ENCODE measurements around the gene COQ5.

The COQ5 gene

DNA sequence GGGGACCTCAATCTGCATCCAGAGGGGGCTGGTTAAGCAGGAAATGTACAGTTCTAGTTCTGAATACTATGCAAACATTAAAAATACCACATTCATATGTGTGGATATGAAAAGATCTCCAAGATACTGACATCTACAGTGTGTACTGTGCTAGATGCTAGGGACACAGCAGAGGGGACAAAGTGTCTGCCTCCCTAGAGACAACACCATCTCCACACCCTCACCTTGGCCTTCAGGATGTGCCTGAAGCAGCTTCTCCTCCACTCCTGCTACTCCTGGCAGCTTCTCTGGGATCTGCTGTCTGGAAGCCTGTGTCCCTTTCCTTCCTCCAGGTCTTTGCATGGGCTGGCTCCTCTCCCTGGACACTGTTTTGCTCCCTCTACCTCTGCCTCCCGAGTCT, 48.7 kb downstream of the COQ5 start:
- no peak for DNase-seq

DNA sequence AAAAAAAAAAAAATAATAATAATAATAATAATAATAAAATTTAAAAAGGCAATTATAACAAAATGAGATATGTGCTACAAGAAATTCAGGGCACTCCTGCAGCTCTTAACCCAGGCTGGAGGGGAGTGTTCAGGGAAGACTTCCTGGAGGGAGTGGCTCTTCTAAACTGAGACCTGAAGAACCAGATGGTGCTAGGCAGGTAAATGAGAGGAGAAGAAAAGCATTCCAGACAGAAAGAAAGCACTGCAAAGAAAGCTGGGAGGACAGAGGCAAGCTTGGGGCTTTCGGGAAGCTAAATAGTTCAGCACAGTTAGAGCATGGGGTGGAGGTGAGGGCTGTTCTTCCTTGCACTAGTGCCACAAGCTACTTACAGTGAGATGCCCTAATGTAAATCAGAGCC, 49.5 kb downstream of the COQ5 start:
- DNase-seq: no peak

DNA sequence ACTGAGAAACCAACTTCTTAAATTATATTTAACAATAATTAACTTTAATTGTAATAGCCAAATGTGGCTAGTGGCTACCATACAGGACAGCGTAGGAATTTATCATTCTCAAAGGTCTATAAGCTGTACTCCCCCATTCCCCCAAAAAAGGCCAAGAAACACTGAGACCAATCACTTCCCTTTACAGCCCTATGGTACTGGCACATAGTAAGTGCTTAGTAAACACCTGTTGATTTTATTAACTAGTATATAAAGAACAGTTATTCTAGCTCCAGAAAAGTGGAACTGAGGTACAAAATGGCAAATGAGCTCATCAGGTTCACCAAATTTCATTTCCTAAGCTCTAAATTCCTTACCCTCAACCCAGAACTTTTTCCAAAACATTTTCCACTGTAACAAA, 53.3 kb downstream of the COQ5 start:
- no peak for DNase-seq

DNA sequence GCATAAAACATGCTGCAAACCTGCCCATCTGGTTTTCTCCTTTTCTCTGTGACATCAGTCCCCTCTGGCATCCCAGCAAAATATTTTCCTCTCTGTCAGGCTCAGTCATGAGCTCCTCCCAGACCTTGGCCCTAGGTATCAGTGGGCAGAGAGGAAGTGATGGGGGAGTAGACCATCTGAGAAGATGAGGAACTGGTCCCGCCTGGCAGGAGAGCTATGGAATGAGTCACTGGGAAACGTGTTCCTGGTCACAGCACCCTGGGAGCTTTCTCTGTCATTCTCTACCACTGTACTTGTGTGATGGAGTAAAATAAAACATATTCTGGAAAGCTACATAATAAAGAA, 54.4 kb downstream of the COQ5 start:
- no peak for DNase-seq

DNA sequence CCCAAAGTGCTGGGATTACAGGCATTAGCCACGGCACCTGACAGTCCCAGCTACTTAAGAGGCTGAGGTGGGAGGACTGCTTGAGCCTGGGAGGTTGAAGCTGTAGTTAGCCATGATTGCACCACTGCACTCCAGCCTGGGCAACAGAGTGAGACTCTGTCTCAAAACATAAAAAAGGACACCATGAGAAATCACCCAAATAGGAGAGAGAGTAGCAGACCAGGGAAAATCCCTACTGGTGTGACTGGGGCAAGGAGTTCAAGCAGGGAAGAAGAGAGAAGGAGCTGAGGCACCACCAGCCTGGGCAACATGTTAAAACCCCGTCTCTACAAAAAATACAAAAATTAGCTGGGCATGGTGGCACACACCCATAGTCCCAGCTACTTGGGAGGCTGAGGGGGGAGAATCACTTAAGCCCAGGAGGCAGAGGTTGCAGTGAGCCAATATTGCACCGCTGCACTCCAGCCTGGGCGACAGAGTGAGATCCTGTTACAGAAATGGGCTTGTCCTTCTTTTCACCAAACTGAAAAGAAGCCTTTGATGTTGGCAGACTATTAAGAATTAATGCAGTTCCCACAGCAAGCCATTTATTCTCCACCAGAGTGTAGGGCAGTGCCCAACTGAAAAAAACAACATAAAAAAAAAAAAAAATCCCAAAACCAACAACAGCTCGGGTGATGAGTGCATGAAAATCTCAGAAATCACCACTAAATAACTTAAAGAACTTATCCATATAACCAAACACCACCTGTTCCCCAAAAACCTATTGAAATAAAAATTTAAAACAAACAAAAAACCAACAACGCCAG, 54.9 kb downstream of the COQ5 start:
- no peak for DNase-seq

DNA sequence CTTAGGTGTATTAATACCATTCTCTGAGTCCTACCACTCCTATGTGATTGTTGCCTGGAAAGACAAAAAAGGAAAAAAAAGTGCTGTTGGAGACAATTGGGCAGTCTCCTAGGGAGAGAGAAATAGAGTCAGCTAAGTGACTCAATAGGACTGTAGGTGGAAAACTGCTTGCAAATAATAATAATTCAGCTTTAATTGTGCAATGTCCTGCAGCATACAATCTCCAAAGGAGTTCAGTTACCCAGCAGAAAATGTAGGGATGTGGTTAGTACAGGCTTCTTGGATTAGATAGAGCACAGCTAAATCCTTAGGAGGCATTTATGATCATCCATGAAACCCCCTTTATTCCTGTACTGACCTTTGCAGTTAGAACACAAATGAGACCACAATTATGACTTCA, 56.4 kb downstream of the COQ5 start:
- no peak for DNase-seq

DNA sequence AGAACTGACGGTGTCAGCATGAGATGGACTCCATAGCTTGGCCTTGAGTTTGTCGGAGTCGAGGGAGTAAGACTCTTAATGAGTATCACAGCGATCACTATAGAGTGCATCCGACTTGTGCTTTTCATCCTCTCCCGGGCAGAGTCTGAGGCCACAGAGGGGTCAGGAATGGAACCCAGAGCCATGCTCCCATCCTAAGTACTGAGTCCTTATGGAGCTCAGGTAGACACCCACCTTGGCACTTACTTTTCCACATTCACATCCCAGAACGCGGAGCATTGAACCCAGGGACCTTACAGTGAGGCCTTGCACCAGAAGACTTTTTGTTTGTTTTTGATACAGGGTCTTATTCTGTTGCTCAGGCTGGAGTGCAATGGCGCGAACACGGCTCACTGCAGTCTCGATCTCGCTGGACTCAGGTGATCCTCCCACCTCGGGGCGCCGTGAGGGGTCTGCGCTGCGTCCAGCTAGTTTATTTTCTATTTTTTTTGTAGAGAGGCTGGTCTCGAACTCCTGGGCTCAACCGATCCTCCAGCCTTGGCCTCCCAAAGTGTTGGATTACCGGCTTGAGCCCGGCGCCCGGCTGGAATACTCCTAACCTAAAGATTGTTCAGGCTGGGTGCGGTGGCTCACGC, 58.7 kb downstream of the COQ5 start:
- DNase-seq: no peak

DNA sequence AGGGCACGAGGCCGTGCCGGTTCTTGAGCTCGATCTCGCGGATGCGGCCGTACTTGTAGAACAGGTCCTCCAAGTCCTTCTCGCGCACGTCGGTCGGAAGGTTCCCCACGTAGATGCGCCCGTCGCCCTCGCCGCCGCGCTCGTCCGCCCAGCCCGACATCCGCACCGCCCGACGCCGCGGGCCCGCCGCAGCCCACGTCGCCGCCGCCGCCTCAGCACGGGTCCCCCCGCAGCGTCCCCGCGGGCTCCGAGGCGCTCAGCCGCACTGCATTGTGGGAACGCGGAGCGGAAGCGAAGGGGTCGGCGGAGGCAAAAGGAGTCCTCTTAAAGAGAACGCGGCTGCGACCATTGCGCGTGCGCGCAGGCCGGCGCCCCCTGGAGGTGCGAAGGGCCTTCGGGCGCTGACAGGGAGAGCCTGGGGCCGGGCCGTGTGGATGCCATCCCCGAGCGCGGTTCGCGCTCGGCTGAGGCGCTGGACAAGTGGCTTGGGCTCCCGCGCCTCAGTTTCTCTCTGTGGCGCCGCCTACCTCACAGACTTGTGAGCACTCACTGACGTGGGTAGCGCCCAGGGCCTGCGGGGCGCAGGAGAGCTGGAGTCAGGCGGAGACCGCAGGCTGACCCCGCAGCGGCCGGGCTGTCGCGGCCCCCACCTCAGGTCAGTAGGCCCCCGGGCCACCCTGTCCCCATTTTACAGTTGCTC, 59.4 kb downstream of the COQ5 start, which contains the start of gene SRSF9:
TSS of gene SRSF9 (minus strand) at position 299 of the 700 bp plus-strand sequence. CDS start at position 160, 139 bp downstream.
- DNase-seq: peak; percentile 96

DNA sequence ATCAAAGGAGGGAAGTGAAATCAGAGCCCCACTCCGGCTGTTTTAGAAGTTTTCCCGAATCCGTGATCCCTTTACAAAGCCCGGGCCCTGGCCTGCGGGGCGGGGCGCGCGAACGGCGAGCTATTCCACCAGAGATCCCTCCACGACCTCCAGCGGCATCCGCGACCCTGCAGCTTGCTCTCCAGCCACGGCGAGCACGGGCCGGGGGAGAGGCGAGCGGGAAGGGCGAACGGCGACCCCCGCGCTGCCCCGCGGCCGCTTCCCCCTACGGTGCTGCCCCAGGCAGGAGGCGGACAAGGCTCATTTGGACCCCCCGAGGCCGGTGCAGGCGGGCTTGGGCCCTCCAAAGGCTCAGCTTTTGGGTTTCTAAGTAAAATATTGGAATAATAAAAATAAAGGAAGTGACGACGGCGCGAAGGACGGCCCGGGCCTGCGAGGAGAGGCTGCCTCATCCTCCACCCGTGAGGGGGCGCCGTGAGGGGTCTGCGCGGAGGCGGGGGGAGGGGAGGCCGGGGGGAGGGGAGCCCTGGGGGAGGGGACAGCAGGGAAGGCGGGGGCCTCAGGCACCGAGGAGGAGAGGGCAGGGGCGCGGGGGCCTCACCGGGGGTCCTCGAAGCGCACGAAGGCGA, 60.0 kb downstream of the COQ5 start:
- DNase-seq: peak; percentile 25 to 28

DNA sequence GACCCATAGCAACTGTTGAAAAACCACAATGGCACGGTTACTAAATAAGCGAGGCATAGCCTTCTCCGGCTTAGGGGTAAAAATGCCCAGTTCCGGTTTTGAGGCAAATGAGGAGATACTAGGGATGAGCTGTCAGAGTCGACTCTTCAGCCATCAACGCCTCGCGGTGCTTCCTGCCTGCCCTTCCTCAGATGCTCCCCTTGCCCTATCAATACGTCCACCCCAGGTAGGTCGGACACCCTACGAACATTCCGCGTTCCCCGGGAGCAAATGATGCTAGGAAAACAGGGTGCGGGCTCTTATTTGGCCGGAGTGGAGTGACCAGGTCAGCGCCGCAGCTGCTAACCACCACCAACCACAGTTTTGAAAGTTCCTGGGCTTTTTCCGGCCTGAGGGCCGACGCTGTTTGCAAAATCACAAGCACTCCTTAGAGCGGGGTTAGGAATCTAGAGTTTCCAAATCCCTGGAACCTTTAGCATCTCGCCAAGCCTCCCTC, 60.6 kb downstream of the COQ5 start:
- peak; percentile 31 to 41 for DNase-seq

DNA sequence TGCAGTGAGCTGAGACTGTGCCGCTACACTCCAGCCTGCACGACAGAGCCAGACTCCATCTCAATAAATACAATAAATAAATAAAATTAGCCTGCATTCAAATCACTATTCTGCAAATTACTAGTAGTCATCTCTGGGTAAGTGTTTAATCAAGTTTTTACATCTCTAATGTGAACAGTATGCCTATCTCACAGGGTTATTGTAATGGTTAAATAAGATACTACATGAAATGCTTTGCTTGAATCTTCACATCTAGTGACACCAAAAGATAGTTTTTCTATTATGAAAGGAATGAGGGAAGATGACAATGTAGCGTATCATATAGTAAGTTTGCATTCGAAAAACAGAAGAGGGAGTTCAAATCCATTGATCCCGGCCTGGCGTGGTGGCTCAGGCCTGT, 61.5 kb downstream of the COQ5 start:
- no peak for DNase-seq

DNA sequence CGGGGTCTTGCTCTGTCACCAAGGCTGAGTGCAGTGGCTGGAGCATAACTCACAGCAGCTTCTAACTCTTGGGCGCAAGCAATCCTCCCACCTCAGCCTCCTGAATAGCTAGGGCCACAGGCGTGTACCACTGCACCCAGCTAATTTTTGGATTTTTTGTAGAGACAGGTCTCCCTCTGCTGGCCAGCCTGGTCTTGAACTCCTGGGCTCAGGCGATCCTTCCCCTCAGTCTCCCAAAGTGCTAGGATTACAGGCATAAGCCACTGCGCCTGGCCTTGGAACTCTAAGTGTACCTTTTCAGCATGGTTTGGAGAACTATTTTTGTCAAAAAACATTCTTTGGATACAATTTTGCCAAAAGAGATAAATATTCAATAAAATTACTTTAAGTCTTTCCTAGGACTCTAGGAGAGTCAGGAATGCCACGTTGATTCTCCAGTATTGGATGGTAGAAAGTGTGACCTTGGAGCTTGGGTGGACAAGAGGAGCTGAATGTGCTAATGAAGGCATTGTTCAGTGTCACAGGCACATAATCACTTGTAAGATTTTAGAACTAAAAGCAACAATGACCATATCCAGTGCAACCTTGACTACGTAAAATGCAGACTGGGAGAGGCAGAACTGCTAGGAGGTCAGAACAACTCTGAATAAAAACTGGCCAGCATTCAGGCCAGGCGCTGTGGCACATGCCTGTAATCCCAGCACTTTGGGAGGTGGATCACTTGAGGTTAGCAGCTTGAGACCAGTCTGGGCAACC, 62.2 kb downstream of the COQ5 start:
- DNase-seq: peak; percentile 44 to 55

DNA sequence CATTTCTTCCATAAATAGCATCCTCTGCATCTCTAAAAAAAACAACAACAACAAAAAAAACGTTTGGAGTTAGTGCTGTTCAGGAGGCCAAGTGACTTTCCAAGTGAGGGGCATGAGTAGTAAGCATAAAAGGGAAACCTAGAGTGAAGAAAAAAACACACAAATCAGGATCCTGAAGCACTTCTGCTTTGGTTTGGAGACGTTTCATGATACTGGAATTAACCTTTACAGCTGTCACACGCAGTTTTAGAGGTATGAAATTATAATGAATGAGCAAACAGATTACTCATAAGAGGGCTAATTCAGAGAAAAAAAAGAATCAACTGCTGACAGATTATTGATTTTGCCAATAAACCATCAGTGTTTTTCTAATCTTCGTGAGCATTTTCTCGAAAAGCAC, 63.2 kb downstream of the COQ5 start:
- DNase-seq: no peak

DNA sequence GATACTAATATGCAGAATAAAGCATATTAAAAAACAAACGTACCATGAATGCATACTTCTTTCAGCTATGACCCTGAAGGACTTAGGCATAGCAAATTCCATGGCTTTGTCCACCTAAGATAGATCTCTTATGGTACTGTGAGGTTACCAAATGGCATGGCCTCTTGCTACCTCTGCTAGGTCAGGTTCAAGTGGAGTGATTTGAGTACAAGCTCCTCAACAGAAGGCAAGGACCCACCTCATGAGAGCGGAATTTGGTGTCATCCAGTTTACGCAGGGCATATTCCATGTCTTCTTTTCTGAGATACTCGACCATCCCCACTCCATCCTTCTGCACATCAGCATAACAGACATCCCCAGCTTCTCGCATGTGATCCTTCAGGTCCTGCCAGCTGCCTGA, 65.2 kb downstream of the COQ5 start:
- no peak for DNase-seq

DNA sequence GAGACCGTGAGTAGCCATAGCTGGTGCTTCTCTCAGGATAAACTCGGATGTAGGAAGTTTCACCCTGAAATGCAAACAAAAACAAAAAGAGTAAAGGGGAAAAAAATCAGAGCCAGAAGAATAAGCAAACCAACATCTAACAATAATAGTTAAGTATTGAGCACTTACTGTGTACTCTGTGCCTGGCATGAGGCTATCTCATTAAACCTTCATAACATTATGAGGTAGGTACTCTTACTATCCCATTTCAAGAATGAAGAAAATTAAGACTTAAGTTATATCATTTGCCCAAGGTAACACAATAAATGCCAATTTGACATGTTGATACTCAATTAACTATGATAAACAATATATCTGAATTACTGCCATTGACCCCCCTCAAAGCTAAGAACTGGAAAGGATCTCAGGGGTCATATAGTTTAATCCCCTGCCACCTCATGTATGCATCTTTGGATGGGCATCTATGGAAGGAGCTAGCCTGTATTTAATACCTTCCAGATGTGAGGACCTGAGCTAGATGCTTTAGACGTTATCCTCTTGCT, 66.8 kb downstream of the COQ5 start:
- DNase-seq: no peak

DNA sequence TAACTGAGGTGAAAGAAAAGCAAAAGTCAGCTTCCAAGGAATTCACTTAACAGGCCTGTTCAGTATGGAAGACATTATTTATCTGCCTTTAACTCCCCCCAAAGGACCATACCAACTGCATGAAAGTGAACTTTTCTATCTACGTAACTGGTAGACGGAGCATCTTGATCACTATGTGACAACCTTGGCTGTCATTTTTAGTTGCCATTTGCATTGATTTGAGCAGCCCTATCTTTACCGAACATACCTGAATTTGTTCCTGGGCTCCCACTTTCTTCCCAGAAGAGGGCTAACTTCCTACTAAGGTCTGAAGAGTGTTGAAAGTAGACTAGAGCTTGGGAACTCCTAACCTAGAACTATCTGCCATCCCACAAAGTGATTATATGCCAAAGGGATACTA, 68.8 kb downstream of the COQ5 start:
- no peak for DNase-seq

DNA sequence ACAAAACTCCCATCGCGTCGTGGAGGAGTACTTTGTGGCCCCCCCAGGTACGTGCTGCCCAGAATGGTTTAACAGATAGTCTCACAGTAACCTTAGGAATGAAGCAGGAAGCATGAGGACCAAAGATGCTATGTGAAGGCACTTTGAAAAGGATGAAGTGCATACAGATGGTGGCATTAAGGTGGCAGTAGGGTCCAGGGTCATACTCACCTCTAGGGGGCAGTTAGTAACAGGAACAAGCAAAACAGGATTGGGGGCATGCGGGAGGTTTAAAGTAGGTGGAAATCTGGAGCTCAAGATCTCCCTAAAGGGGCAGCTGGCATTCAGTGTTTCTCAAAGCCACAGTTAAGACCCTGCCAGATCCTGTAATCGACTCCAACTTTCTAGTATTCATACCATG, 71.8 kb downstream of the COQ5 start:
- DNase-seq: no peak

DNA sequence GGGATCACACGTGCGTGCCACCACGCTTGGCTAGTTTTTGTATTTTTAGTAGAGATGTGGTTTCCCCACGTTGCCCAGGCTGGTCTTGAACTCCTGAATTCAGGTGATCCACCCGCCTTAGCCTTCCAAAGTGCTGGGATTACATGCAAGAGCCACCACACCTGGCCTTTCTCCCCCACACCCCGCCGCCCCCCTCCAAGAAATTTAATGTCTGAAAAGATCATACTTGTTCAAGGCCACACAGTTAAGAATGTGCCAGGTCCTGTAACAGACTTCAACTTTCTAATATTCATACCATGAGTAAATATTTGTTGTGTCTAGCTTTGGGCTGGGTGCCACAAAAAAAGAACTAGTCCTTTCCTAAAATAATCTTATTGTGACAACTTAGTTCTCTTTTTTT, 73.7 kb downstream of the COQ5 start:
- no peak for DNase-seq

DNA sequence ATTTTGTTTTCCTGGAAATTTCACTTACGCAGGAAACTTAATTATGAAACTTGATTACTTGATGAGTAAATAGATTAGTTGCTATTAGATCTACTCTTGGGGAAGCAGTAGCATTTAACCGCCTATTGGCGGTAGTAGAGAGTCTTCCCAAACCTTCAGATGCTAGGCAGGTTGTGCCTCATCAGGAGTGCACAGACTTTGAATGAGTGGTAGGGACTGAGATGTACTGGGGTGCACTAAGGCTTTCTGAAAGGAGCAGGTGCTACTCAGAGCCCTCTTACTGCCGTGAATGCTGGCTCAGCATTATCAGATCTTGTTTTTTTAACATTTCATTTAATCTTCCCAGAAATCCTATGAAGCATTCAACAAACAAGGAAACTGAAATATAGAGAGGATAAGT, 75.0 kb downstream of the COQ5 start:
- DNase-seq: no peak

Data from activated CD4-positive, alpha-beta T cell treated with anti-CD3 and anti-CD28 coated beads, Interleukin-2, amount 50 U/mL, for 48 hours (primary cell).